HG02588 (cell line): ENCODE results near the gene SSBP3.
"Not testable (repeated sequence)": the region's sequence is repeated elsewhere in the genome, so short reads cannot be mapped to it uniquely, and the experiment has no call there.

ENCODE experiments used
- ATAC-seq: cut with Tn5 transposase; IDR thresholded peaks from one replicate; pipeline ENCODE4 v1.9.1; 2021; ENCODE audit warnings: mild to moderate bottlenecking, moderate library complexity; ENCODE audit not compliant: unreplicated experiment

SSBP3 gene

DNA sequence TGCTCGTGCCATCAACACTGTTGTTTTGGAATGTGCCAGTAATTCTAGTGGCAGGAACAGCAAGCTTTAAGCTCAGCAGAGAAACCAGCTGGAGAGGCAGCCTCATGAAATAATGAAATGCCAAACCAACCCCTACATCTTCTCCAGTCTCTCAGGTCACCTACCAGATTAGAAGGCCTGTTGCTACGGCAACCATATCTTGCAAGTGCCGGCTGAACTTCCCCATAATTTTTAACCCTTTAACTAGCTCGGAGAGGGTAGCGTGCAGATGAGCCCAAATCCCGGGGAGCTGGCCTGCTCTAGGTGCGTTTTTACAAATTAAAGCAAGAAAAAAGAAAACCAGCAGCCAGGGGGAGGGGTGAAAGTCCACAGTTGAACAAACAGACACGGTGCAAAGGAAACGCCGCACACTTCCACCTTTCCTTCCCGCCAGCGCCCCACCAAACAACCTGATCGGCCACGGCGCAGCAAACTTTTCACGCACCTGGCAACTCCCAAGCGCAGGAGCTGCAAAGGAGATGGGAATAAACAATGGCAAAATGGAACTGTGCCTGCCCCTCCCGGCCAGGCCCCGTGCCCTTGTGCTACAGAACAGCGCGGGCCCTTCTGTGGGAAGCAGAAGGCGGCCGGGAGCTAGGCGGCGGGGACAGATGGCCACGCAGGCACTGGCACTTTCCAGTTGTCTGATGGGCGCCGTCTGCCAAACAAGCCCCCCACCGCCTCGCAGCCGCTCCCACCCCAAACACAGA is 50.1 kb downstream of the SSBP3 start:
- ATAC-seq = no peak

DNA sequence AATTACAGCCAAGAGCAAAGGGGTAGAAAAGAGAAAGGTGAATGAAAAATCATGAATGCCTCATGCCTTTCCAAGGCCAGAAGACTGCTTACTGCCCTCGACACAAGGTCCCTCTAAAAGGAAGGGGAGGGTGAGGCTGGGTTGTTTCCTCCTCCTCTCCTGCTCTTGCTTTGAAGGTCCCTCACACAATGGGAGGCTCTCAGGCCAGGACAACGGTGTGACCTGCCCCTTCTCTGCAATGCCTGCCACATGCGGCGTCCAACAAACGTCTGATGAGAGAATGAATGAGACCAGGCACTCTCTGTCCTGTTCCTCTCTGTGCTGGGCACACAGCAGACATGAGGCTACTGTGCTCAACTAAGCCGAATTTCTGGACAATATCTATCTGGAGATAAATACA is 51.3 kb downstream of the SSBP3 start:
- no peak for ATAC-seq

DNA sequence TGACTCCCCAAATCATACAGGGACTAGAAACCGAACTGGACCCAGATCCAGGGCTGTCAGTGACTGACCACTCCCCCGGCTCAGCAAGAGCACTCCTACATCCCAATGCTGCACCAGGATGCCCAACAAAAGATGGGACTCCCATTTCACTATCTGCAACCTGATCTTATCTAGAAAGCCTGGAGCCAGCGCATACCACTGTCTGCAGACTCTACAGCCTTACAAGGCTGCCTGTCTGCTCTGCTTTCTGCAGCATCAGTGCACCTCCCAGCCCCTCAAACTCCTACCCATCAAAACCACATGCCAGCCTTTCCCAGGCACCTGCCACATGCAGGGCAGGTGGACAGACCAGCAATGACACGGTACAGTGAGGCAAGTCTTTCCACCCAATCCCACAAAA is 52.2 kb downstream of the SSBP3 start:
- no peak for ATAC-seq

DNA sequence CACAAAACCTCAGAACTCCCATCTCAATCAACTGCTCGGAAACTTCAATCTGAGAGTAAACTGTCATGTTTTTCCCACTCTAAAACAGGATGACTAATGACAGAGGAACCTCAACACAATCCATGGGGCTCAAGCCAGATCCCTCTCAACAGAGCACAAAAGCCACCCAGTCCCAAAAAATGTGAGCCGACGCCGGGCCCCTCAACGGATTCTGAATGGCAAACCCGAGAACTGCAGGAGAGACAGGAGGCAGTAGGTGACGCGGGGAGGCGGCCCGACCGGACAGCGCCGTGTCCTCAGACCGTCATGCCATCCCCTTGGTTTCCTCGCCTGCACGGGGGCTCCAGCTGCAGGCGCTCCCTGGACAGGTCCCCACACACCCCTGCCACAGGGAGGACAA is 53.4 kb downstream of the SSBP3 start:
- ATAC-seq = no peak

DNA sequence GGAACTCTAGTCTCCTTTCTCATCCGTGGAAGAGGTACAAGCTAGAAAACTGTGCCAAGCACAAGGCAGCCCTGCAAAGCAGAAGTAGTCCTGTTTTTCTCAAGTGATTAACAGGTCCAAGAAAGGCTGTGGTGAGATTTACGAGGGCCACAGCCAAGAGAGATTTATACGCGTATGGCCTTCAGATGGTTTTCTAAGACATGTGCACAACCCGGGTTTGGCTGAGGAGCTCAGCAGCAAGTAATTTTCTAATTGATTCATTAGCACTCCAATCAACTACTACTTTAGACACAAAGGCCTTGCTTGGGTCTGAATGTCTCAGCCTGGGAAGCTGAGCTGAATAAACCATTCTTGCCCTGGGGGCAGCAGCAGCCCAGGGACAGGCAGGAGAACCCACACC is 55.8 kb downstream of the SSBP3 start:
- ATAC-seq = no peak

DNA sequence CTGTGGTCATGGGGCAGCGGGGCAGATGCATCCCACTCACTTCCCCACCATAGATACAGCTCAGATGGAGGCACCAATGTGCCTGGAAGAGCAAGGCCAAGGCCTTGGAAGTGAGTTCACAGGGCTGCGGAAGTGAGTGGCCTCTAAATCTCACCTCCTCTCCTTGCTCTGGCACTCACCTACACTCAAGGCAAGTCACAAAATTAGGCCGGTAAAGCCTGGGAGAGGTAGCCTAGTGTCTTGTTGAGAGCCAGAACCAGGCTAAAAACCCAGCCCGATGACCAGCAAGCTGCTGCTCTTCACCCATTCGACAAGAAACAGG is 57.5 kb downstream of the SSBP3 start:
- ATAC-seq = no peak

DNA sequence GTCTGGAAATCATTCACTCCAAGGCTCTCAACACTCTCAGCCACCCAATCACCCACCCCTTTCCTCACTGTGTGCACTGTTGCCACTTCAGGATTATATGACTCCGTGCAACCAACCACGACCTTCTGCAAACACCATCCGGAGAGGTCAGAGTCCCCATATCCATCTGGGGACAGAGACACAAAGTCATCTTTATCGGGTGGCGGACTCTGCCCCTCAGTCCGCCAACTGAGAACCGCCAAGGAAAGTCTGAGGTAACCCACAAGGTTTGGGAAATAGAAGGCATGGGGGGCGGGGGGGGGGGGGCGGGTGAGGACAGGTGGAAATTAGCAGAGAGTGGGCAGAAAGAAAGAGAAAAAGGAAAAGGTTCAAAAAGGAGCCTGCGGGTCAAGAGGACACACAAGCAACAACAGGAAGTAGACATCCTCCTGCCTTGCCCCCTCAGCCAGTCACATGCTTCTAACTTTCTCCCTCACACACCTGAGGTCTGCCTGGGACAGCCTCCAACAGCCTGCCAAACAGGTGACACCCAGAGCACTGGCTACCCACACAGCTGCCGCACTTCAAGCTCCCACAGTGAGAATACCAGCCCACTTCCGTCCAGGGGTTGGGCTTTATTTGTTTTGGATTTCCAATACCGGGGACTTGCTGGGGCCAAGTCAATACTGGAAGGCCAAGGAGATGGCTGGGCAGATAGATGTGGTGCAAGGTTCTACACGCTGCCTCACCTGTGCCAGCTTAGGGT is 58.1 kb downstream of the SSBP3 start:
- ATAC-seq = no peak

DNA sequence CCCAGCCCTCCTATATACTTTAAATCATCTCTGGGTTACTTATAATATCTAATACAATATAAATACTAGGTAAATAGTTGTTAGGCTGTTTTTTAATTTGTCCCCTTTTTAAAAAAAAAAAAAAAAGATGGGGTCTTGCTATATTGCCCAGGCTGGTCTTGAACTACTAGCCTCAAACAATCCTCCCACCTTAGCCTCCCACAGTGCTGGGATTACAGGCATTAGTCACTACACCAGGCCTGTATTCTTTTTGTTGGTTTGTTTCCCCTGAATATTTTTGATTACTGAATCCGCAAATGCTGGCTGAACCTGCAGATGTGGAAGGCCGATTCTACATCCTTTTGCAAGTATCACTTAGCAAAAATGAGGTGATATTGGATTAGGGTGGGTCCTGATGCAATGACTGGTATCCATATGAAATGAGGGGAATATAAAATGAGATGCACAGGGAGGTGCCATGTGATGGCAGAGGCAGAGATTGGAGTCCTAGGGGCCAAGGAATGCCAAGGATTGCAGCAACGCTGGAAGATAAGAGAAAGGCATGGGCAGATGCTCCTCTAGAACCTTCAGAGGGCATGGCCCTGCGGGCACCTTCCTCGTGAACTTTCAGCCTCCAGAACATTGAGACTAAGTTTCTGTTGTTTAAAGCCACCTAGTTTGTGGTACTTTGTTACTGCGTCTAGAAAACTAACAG is 58.8 kb downstream of the SSBP3 start:
- no peak for ATAC-seq

DNA sequence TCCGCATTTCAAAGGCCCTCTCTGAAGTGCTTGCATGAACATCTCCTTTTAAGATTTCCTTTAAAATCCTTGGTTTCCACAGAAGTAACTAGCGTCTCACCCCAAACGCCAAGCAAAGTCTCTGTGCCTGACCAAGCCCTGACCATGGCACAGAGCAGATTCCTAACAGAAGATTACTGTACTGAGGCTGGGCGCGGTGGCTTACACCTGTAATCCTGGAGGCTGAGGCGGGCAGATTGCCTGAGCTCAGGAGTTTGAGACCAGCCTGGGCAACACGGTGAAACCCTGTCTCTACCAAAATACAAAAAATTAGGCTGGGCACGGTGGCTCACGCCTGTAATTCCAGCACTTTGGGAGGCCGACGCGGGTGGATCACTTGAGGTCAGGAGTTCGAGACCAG is 60.6 kb downstream of the SSBP3 start:
- not testable (repeated sequence) for ATAC-seq

DNA sequence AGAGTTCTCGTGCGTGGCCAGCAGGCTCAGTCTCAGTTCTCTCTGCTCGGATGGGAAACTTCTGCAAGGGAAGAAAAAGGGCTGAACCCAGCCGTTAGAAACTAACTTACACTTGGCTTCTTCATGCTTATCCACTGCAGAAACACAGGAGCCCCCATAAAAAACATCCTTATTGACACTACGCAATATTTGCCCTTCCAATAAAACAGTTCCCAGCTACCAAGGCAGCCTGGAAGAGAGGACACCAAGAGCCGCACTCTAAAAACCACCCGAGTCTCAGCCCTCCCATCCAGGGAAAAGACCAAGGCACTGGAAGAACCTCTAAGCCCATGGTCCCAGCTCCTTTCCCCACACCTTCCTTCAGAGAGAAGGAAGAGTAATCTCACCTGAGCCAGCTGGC is 61.1 kb downstream of the SSBP3 start:
- no peak for ATAC-seq

DNA sequence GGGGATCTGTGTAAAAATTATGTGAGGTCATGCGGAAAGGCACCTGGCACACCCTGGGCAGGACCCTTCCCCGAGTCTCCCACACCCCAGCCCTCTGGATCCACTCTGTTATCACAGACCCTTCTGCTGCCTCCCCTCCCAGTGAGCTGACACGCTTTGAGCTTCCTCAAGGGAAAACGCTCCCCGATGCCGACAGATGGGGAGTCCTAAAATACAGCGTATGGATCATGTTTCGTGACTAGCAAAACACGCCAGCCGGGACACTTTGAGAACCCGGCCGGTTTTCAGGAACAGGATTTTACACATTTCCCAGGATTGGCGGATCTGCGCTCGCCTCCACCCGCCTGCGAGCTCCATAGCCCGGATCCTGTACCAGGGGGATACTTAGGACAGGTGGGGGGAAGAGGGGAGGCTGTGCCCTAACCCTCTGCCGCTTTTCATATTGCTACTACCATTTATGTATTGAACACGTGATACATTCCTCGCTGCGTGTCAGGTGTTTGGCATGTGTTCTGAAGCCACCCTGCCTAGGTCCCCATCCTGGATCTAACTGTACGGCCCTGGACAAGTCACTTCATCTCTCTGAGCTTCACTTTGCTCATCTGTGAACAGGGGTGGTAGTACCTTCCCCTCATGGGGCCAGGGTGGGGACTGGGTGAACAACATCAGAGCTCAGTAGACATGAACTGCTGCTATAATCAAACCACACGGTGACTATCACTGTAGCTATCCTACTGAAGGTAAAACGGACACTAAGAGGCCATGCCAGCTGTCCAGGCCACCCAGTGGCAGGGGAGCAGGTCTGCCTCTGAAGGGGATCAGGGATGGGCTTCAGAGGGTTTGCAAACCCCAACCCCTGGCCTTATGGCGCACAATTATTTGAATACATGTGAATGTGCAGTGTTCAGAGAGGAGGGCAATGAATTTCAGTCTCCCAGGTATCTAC is 63.2 kb downstream of the SSBP3 start:
- ATAC-seq = no peak

DNA sequence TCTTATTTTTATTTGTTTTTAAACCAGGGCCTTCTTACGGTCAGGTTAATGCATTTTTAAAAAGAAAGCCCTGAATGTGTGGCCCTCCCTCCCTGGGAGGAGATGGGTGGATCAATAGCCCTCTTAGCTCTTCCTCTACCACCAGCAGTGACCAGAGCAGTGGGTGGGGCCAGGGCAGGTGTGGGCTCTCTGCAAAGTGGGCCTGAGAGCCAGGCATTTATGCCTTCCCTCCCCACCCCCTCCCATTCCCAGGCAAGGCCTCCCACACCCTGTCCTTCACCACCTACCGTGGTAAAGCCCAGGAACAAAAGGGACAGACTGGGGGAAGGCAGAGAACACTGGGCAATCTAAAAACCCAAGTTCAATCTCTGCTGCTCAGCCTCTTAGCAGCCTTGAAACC is 63.9 kb downstream of the SSBP3 start:
- ATAC-seq = no peak

DNA sequence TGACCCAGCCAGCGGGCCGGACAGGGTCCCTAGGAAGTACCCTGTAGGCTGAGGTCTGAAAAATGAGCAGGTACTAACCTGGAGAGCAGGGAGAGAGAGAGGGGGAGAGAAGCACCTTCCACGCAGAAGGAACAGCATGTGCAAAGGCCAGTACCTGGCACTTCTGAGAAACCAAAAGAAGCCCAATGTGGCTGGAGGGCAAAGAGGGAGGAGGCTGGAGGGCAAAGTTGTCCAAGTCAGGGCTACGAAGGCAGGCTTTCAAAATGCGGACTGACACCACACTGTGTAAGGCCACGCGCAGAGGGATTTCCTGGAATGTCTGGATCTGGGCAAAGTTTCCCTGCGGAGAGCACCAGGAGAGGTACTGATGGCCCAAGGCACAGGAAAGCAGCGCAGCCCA is 64.4 kb downstream of the SSBP3 start:
- no peak for ATAC-seq

DNA sequence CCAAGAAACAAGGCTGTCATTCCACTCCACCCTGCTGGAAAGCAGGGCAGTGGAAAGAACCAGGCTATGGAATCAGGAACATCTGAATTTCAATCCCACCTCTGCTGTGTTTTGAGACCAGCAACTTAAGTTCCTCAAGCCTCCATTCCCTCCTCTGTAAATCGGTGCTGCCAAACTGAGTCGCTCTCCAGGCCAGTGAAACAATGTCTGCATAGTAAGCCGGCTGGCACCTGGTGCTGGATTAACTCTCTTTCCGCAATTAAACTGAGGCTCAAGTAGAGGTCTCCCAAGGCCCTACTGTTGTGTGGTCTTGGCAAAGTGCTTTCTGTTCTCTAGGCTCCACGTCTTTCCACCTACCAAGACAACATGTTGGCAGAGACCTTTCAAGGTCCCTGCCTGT is 65.3 kb downstream of the SSBP3 start:
- no peak for ATAC-seq

DNA sequence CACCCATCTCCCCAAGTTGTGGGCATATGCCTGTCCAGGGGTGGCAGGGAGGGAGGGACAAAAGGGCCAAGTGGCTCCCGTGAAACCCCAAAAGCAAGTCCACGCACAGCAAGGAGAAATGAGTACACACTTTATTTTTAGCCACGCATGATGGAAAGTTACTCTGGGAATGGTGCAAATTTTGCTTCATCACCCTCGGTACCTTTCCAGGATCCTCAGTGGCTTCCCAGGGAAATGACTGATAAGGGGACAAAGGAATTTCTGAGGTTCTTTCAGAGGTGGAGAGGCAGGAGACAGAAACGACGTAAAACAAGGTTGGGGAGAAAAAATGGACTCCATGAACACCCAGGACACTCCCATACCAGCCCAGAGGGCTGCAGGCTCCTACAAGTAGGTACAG is 65.8 kb downstream of the SSBP3 start:
- no peak for ATAC-seq

DNA sequence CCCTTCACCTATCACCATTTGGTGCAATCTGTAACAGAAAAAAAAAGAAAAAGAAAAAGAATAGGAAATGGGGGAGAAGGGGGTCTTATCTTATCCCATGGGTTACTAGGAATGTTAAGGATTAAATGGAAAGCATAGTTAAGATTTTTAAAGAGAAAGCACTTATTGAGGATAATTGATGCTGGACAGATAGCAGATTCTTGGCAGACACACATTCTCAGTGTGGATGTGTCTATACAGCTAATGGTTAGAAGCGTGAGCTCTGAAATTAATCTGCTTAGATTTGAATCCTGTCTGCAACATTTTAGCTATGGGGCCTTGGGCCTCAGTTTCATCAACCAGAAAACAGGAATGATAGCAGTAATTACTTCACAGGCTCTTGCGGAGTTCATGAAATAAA is 67.1 kb downstream of the SSBP3 start:
- no peak for ATAC-seq

DNA sequence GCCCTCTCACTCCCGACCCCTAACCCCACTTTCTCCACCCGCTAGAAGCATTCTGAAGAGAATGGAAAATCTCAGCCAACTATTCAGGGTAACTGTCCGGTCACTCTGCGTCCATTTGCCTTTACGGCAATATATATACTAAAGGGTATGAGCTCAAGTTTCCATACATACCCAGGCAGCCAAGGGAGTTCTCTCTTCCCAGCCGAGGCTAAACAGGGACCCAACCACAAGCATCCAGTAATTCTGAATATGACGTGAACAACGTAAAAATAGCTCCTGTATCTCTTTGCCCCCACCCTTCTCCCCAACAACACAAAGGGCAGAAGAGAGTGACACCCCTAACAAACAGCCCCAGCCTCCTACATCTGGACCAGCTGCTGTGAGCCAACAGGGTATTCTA is 67.7 kb downstream of the SSBP3 start:
- ATAC-seq = no peak

DNA sequence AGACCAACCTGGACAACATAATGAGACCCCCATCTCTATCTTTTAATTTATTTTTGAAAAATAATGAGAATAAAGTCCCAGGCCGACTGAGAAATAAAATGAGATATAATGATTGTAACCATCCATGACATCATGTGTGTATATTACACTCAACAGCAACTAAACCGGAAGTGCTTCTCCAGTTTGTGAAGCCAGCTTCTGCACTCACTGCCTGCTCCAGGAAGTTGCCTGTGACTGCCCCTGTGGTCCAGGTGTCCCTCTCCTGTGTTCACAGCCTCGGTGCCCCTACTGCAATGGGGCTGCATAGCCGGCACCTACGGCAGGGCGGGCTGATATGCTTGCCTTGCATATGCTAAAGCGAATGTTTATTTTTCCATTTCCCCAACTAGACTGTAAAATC is 68.3 kb downstream of the SSBP3 start:
- no peak for ATAC-seq

DNA sequence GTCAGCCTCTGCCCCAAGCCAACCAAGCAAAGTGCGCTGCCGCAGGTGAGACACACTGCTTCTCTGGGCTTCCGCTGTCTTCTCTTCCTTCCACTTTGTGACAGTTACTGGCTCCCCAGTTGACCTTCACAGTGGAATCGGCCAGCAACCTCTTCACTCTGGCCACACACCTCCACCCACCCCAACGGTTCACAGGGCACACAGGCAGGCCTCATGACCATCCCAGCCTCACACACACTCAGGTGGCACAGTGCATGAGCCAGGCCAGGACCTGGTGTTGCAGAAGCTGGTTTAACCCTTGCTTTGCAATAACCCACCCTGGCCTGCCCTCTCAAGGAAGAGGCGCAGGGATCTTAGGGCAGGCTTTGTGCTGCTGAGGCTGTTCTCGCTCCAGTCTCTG is 69.2 kb downstream of the SSBP3 start:
- ATAC-seq = no peak

DNA sequence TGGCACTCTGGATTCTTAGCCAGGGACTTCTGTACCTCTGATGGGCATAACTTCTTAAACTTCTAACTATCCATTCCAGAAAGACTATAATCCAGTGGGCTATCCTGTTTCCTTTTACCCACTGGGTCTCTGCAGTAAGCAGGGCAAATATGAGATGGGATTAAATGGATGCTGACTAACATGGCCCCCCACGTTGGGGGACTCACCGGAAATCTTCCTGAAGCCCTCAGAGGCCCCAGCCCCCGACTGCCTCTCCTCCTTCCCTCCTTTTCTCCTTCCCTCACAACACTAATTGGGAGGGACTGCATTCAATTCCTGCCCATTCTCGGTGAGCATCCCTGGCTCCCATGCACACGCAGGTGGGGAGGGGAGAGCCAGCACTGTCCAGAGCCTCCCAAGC is 70.1 kb downstream of the SSBP3 start:
- ATAC-seq = no peak

DNA sequence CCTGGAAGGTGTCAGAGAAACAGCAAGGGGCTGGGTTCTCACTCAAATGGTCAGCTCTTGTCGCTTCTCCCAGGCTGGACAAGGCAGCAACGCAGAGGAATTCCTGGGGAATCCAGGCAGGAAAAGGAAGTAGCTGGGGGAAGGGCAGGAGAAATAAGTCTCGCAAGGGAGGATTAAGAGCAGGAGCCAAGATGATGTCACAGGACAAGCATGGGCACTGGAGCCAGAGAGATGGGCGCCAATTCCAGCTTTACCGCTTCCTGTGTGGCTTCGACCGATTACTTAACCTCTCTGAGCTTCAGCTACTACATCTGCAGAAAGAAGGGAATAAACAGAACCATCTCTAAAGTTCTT is 70.5 kb downstream of the SSBP3 start:
- no peak for ATAC-seq
